Right lobe of liver (tissue), 4 donors: ENCODE measurements around the gene CAMK2N1.

Experiments
- POLR2A ChIP-seq: fragments of 450-650 bp; IDR thresholded peaks from one replicate; pipeline ENCODE4 v1.6.1; 2017; ENCODE audit warnings: antibody characterized with exemption, mild to moderate bottlenecking
- TF ChIP-seq, protein P1 (sequence below), 4 donors: fragments of 200-600 bp in 3 of 4; fragments of 450-650 bp in 1 of 4; IDR thresholded peaks; one replicate each; pipeline versions ENCODE4 v1.5.1 to v1.8.0; 2016 to 2022; ENCODE audit warnings: antibody characterized with exemption in 4 of 4, mild to moderate bottlenecking in 2 of 4
- donor health status: DM: no; HTN: no; CAD: no.
- donor health status: DM: no; HTN: no; CAD: no.
- donor health status: DM: no; HTN: yes; CAD: no.

DNA sequence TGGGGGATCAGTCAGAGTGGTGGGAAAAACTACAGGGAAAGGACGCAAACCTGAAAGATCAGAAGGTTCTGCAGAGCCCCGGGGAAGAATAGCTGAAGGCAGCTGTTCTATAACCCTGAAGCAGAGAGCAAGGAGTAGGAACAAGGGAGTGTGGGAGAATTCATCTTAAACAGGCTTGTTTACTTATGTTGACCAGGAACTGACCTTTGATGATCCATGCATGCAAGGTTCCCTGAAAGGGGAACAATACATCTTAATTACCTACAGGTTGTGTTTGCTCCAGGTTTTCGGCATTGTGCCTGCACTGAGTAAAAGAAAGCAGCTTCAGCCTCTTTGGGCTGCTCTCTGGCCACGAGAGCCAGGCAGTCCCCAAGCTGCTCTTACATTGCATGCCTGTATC, 47.6 kb upstream of the CAMK2N1 start:
- TF ChIP-seq, protein P1, sequence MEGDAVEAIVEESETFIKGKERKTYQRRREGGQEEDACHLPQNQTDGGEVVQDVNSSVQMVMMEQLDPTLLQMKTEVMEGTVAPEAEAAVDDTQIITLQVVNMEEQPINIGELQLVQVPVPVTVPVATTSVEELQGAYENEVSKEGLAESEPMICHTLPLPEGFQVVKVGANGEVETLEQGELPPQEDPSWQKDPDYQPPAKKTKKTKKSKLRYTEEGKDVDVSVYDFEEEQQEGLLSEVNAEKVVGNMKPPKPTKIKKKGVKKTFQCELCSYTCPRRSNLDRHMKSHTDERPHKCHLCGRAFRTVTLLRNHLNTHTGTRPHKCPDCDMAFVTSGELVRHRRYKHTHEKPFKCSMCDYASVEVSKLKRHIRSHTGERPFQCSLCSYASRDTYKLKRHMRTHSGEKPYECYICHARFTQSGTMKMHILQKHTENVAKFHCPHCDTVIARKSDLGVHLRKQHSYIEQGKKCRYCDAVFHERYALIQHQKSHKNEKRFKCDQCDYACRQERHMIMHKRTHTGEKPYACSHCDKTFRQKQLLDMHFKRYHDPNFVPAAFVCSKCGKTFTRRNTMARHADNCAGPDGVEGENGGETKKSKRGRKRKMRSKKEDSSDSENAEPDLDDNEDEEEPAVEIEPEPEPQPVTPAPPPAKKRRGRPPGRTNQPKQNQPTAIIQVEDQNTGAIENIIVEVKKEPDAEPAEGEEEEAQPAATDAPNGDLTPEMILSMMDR (IDR thresholded peaks at IDR 0.05): no peak
- TF ChIP-seq POLR2A: no peak
